ENCODE results near the gene CIT. TPM values are rescaled to one million over a fixed set of nuclear protein-coding genes. Genes with fewer than 3 reads are reported as not detected.

Gene CIT
- total RNA-seq, 1 donor from 2014 or later: 20.6 TPM

DNA sequence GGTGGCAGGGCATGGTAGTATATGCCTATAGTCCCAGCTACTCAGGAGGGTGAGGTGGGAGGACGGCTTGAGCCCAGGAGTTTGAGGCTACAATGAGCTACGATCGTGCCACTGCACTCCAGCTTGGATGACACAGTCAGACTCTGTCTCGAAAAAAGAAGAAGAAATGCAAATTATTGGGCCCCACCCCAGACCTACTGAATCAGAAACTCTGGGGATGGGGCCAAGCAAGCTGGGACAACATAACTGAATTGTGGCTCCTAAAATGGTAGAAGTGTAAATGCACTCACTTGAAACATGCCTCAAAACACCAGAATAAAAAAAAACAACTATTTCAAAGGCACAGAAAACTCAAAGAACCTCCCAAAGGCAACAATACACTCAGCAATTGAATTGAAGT lies 37.0 kb downstream of the CIT start:
- H3K9me3 ChIP-seq: no peaks in the 10 kb centered on the region
- no peak overlapping the region for H3K4me3 ChIP-seq
- no peak for DNase-seq (ENCODE audit: extremely low spot score in 2 of 2)
- TF ChIP-seq POLR2A (IDR thresholded peaks at IDR 0.05) (no peak), POLR2AphosphoS5 (IDR thresholded peaks at IDR 0.05; ENCODE audit: insufficient read depth in 1 of 2, low read depth in 1 of 2) (no peak)
- TF ChIP-seq, protein P1, sequence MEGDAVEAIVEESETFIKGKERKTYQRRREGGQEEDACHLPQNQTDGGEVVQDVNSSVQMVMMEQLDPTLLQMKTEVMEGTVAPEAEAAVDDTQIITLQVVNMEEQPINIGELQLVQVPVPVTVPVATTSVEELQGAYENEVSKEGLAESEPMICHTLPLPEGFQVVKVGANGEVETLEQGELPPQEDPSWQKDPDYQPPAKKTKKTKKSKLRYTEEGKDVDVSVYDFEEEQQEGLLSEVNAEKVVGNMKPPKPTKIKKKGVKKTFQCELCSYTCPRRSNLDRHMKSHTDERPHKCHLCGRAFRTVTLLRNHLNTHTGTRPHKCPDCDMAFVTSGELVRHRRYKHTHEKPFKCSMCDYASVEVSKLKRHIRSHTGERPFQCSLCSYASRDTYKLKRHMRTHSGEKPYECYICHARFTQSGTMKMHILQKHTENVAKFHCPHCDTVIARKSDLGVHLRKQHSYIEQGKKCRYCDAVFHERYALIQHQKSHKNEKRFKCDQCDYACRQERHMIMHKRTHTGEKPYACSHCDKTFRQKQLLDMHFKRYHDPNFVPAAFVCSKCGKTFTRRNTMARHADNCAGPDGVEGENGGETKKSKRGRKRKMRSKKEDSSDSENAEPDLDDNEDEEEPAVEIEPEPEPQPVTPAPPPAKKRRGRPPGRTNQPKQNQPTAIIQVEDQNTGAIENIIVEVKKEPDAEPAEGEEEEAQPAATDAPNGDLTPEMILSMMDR (IDR thresholded peaks at IDR 0.05): no peak
- H3K27me3 ChIP-seq: no peaks in the 10 kb centered on the region
- H3K27ac ChIP-seq: no peak overlapping the region
- intact Hi-C loops (cut with DNase I): no loop called here
- H3K4me1 ChIP-seq: peaks cover 5% of the 10 kb centered on the region
- H3K36me3 ChIP-seq: no peaks in the 10 kb centered on the region

- H3K27me3 ChIP-seq: no peaks in the 10 kb centered on the region
- TF ChIP-seq POLR2A (IDR thresholded peaks at IDR 0.05): no peak
- TF ChIP-seq, protein P1 (IDR thresholded peaks at IDR 0.05): no peak
- no peak for TF ChIP-seq POLR2AphosphoS5 (IDR thresholded peaks at IDR 0.05; ENCODE audit: insufficient read depth in 1 of 2, low read depth in 1 of 2)
- peaks cover 5% of the 10 kb centered on the region for H3K4me1 ChIP-seq
- no peak overlapping the region for H3K4me3 ChIP-seq
- no peak overlapping the region for H3K27ac ChIP-seq
- no peaks in the 10 kb centered on the region for H3K9me3 ChIP-seq
- no peaks in the 10 kb centered on the region for H3K36me3 ChIP-seq
- intact Hi-C loops (cut with DNase I): no loop called here
- DNase-seq (ENCODE audit: extremely low spot score in 2 of 2): no peak
These were observed 38.1 kb downstream of the CIT start for GRCh38 chr12:119838826-119839600.

- DNase-seq (ENCODE audit: extremely low spot score in 2 of 2): no peak
- intact Hi-C loops (cut with DNase I): no loop called here
- H3K27me3 ChIP-seq: no peaks in the 10 kb centered on the region
- TF ChIP-seq, protein P1 (IDR thresholded peaks at IDR 0.05): no peak
- TF ChIP-seq POLR2AphosphoS5 (IDR thresholded peaks at IDR 0.05; ENCODE audit: insufficient read depth in 1 of 2, low read depth in 1 of 2): no peak
- no peak for TF ChIP-seq POLR2A (IDR thresholded peaks at IDR 0.05)
- H3K27ac ChIP-seq: no peak overlapping the region
- no peak overlapping the region for H3K4me3 ChIP-seq
- H3K4me1 ChIP-seq: peaks cover 5% of the 10 kb centered on the region
- no peaks in the 10 kb centered on the region for H3K9me3 ChIP-seq
- no peaks in the 10 kb centered on the region for H3K36me3 ChIP-seq
These were observed 40.3 kb downstream of the CIT start for GRCh38 chr12:119836781-119837180.

DNA sequence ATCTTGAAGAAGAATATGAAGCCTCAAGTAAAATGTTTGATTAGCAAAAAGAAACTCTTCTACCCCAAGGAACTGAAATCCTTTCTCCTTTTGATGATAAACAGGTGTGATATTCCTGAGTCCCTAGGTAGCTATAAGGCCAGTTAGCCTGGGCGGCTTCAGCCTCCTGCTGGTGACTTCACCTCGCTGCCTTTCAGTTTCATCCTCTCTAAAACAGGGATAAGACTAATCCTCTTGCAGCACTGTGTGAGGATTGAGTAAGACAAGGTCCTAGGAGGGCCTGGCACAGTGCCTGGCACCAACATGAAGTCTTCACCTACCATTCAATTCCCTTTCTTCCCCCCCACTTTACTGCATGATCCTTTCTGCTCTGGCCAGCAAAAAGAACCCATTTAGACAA lies 42.1 kb downstream of the CIT start:
- no peak overlapping the region for H3K4me3 ChIP-seq
- no peaks in the 10 kb centered on the region for H3K9me3 ChIP-seq
- intact Hi-C loops (cut with DNase I): no loop called here
- no peak for DNase-seq (ENCODE audit: extremely low spot score in 2 of 2)
- no peaks in the 10 kb centered on the region for H3K36me3 ChIP-seq
- no peaks in the 10 kb centered on the region for H3K27me3 ChIP-seq
- H3K27ac ChIP-seq: no peak overlapping the region
- H3K4me1 ChIP-seq: peaks cover 5% of the 10 kb centered on the region
- TF ChIP-seq, protein P1 (IDR thresholded peaks at IDR 0.05): no peak
- TF ChIP-seq POLR2A (IDR thresholded peaks at IDR 0.05) (no peak), POLR2AphosphoS5 (IDR thresholded peaks at IDR 0.05; ENCODE audit: insufficient read depth in 1 of 2, low read depth in 1 of 2) (no peak)

DNA sequence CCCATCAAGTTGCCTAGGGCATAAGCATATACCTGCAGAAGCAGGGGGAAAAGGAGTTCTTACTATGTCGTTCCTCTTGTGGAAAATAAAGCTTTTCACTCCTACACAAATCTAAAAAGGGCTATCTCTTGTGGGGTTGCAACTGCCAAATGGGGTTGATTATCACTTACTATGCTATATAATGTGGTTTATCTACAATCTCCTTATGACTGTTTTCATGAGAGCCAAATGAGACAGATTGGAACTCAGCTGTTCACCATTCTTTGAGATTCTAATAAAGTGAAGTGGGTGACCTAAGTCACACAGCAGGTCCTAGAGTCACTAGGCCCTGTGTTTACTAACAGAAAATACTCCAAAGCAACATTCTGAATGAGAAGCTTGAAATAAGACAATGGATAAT lies 47.7 kb downstream of the CIT start:
- intact Hi-C loops (cut with DNase I): no loop called here
- Histone ChIP-seq H3K27me3 (no peaks in the 10 kb centered on the region), H3K36me3 (no peaks in the 10 kb centered on the region), H3K4me1 (no peaks in the 10 kb centered on the region), H3K27ac (no peak overlapping the region), H3K4me3 (no peak overlapping the region), H3K9me3 (no peaks in the 10 kb centered on the region)
- TF ChIP-seq, protein P1 (IDR thresholded peaks at IDR 0.05): no peak
- TF ChIP-seq POLR2A (IDR thresholded peaks at IDR 0.05) (no peak), POLR2AphosphoS5 (IDR thresholded peaks at IDR 0.05; ENCODE audit: insufficient read depth in 1 of 2, low read depth in 1 of 2) (no peak)
- no peak for DNase-seq (ENCODE audit: extremely low spot score in 2 of 2)

All from vagina (tissue), 2 donors.